Activated T-helper 1 cell treated with anti-CD3 and anti-CD28 coated beads, Interleukin-12 subunit alpha, Interleukin-12 subunit beta, Interleukin-2, Interleukin-4 antibody, amounts not matched to agents 30 ng/mL and 10 ng/mL and 1 ng/mL, durations not matched to agents 14 hours and 24 hours and 36 hours (primary cell): Measurements from ENCODE around the gene TMEM245. TPM values are rescaled to one million over a fixed set of nuclear protein-coding genes. Genes with fewer than 3 reads are reported as not detected.
A peak's percentile ranks its signal among the peaks of the same experiment; 100 is the strongest.

ENCODE experiments used
- DNase-seq: peaks from one replicate; pipeline ENCODE4 v3.0.0; 2021; ENCODE audit warnings: low spot score
- H3K27ac Mint-ChIP-seq: one replicate; pipeline ENCODE4 v1.8.0; 2021; ENCODE audit warnings: mild to moderate bottlenecking, mixed read lengths
- H3K27me3 Mint-ChIP-seq: one replicate; pipeline ENCODE4 v1.8.0; 2022; ENCODE audit warnings: mild to moderate bottlenecking, moderate library complexity, mixed read lengths; ENCODE audit not compliant: insufficient read depth
- H3K36me3 Mint-ChIP-seq: one replicate; pipeline ENCODE4 v1.8.0; 2021; ENCODE audit warnings: low read depth, mixed read lengths
- H3K4me1 Mint-ChIP-seq: one replicate; pipeline ENCODE4 v1.8.0; 2021; ENCODE audit warnings: low read depth, mixed read lengths
- H3K4me3 Mint-ChIP-seq: one replicate; pipeline ENCODE4 v1.8.0; 2021; ENCODE audit warnings: mild to moderate bottlenecking, moderate library complexity, mixed read lengths
- H3K9me3 Mint-ChIP-seq: one replicate; pipeline ENCODE4 v1.8.0; 2021; ENCODE audit warnings: mixed read lengths
- intact Hi-C: fragments of 100-400 bp; cut with micrococcal nuclease; formaldehyde crosslinking; loops from one replicate; pipeline ENCODE4 v1.15.1; 2024
- total RNA-seq: library from RNA; stranded (reverse); gene quantifications from 2 replicates; pipeline ENCODE4 v1.2.3, GENCODE V29; 2022

Gene TMEM245
- total RNA-seq, 1 donor from 2014 or later: 26.9 TPM

- intact Hi-C loops: loop anchor here (1.0 kb wide), 3 partner anchors 9 to 79 kb away; partner anchors contain the start of gene CTNNAL1
- Mint-ChIP-seq H3K4me3 (no peak overlapping the region), H3K9me3 (no peaks in the 10 kb centered on the region), H3K27me3 (no peaks in the 10 kb centered on the region), H3K4me1 (peaks cover 52% of the 10 kb centered on the region), H3K27ac (peak overlapping the region; percentile 82), H3K36me3 (peaks cover 57% of the 10 kb centered on the region)
- no peak for DNase-seq
Observed at GRCh38 chr9:109092587-109092986, 27.2 kb downstream of the TMEM245 start.

DNA sequence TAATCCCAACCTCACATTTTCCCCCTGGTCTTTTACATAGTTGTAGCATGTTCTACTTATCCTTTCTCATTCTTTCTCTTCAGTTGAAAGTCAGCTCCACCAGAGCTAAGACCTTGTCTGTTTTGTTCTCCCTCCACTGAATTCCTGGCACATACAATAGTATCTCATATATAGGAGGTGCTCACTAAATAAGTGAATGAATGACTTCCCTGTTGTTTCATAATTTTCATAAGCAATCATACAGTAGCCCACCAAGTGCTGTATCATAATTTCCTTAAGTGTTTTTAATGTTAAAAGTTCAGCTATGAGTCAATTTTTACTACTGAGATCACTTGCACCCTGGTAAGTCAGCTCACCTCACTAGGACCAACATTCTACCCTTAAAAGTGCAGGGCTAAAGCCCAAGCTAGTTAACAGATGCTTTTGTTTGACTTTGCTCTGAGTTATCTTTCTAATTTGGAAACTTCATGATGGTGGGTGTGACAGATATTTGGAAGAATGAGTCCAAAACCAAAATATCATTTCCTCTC is 27.6 kb downstream of the TMEM245 start:
- no peak overlapping the region for H3K4me3 Mint-ChIP-seq
- H3K27ac Mint-ChIP-seq: peak overlapping the region; percentile 82
- no peaks in the 10 kb centered on the region for H3K9me3 Mint-ChIP-seq
- no peaks in the 10 kb centered on the region for H3K27me3 Mint-ChIP-seq
- intact Hi-C loops: loop anchor here (1.0 kb wide), 3 partner anchors 9 to 79 kb away; partner anchors contain the start of gene CTNNAL1
- peaks cover 47% of the 10 kb centered on the region for H3K4me1 Mint-ChIP-seq
- H3K36me3 Mint-ChIP-seq: peaks cover 56% of the 10 kb centered on the region
- no peak for DNase-seq

DNA sequence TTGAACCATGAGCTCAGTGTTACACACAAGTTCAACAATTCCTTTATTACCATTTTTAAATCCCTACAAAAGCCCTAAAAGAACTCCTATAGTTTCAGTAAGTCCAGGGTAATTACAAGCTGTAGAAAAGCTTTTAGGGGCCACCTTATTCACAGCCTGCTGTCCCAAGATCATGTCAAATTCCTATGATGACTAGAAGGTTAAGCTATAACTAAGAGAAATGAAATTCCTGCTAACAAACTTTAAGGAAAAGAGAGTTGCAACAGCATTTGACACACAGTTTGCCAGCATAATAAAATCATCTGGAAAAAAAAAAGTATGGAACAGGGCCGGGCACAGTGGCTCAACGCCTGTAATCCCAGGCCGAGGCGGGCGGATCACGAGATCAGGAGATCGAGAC is 31.5 kb downstream of the TMEM245 start:
- Mint-ChIP-seq H3K36me3 (peaks cover 41% of the 10 kb centered on the region), H3K27ac (no peak overlapping the region), H3K27me3 (no peaks in the 10 kb centered on the region), H3K9me3 (no peaks in the 10 kb centered on the region), H3K4me3 (no peak overlapping the region), H3K4me1 (peaks cover 24% of the 10 kb centered on the region)
- no peak for DNase-seq
- intact Hi-C loops: no loop called here

GRCh38 chr9:109087795-109088194 is 32.0 kb downstream of the TMEM245 start:
- intact Hi-C loops: no loop called here
- peaks cover 19% of the 10 kb centered on the region for H3K4me1 Mint-ChIP-seq

DNA sequence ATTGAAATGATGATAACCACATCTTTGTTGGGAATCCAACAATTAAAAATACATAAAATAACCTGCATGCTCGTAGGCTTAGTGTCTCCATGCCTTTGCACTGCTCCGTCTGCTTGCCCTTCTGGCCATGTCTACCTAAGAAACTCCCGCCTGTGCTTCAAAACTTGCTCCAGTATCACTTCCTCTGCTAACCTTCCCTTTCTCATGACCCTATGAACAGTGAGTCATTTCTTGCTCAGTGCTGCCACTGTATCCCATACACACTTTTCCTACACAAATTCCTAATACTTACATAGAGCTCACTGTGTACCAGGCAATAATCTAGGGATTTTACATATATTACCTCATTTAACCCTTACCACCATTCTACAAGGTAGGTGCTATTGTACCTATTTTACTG is 33.5 kb downstream of the TMEM245 start:
- peaks cover 8% of the 10 kb centered on the region for H3K4me1 Mint-ChIP-seq
- peaks cover 35% of the 10 kb centered on the region for H3K36me3 Mint-ChIP-seq
- H3K27ac Mint-ChIP-seq: no peak overlapping the region
- H3K9me3 Mint-ChIP-seq: no peaks in the 10 kb centered on the region
- H3K4me3 Mint-ChIP-seq: no peak overlapping the region
- no peaks in the 10 kb centered on the region for H3K27me3 Mint-ChIP-seq
- no peak for DNase-seq
- intact Hi-C loops: no loop called here

More at GRCh38 chr9:109087795-109088194, 32.0 kb downstream of the TMEM245 start:
- Mint-ChIP-seq H3K9me3 (no peaks in the 10 kb centered on the region), H3K27ac (peak overlapping the region; percentile 10), H3K36me3 (peaks cover 40% of the 10 kb centered on the region), H3K4me3 (no peak overlapping the region), H3K27me3 (no peaks in the 10 kb centered on the region)
- DNase-seq: no peak

- intact Hi-C loops: no loop called here
- peaks cover 31% of the 10 kb centered on the region for H3K36me3 Mint-ChIP-seq
Observed at GRCh38 chr9:109085510-109085909, 34.2 kb downstream of the TMEM245 start.

DNA sequence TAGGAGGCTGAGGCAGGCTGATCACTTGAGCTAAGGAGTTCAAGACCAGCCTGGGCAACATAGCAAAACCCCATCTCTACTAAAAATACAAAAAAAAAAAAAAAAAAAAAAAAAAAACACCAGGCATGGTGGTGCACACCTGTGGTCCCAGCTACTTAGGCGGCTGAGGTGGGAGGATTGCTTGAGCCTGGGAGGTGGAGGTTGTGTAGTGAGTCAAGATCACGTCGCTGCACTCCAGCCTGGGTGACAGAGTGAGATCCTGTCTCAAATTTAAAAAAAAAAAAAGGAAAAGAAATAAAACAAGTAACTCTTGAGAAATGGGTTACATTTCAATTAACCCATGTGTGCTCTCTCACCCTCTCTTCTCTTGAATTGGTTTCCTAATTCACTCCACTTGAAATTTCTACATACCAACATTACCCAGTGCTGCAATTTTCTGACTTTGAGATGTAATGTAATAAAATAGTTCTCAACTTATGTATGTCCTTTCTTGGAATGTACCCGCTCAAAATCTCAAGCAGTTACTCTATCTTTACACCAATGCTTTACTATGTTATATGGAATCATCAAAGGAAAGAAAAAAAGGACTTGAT is 35.8 kb downstream of the TMEM245 start:
- H3K27ac Mint-ChIP-seq: no peak overlapping the region
- no peak for DNase-seq
- no peak overlapping the region for H3K4me3 Mint-ChIP-seq
- peaks cover 36% of the 10 kb centered on the region for H3K36me3 Mint-ChIP-seq
- H3K27me3 Mint-ChIP-seq: no peaks in the 10 kb centered on the region
- peaks cover 8% of the 10 kb centered on the region for H3K4me1 Mint-ChIP-seq
- no peaks in the 10 kb centered on the region for H3K9me3 Mint-ChIP-seq
- intact Hi-C loops: no loop called here

More at GRCh38 chr9:109085510-109085909, 34.2 kb downstream of the TMEM245 start:
- DNase-seq: no peak
- peaks cover 8% of the 10 kb centered on the region for H3K4me1 Mint-ChIP-seq
- no peaks in the 10 kb centered on the region for H3K27me3 Mint-ChIP-seq
- H3K27ac Mint-ChIP-seq: no peak overlapping the region
- H3K4me3 Mint-ChIP-seq: no peak overlapping the region
- H3K9me3 Mint-ChIP-seq: no peaks in the 10 kb centered on the region

DNA sequence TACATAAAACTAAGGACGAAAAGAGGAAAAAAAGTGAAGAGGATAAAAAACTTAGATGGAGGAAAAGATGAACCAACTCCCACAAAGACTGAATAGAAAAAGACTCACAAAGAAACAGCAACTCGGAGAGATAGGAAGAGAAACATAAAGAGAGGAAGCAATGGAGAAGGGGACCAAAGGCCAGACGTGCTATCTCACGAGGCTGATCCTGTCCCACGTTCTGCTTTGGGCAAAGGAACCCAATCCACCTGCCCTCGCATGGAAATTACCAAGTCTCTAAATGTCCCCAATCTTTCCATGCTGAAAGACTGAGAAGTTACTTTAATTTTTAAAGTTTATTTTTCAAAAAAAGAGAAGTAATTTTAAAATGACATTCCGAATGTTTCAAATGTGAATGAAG is 36.6 kb downstream of the TMEM245 start:
- no peaks in the 10 kb centered on the region for H3K9me3 Mint-ChIP-seq
- peaks cover 41% of the 10 kb centered on the region for H3K36me3 Mint-ChIP-seq
- peaks cover 8% of the 10 kb centered on the region for H3K4me1 Mint-ChIP-seq
- H3K27me3 Mint-ChIP-seq: no peaks in the 10 kb centered on the region
- H3K4me3 Mint-ChIP-seq: no peak overlapping the region
- no peak for DNase-seq
- intact Hi-C loops: no loop called here
- H3K27ac Mint-ChIP-seq: no peak overlapping the region

DNA sequence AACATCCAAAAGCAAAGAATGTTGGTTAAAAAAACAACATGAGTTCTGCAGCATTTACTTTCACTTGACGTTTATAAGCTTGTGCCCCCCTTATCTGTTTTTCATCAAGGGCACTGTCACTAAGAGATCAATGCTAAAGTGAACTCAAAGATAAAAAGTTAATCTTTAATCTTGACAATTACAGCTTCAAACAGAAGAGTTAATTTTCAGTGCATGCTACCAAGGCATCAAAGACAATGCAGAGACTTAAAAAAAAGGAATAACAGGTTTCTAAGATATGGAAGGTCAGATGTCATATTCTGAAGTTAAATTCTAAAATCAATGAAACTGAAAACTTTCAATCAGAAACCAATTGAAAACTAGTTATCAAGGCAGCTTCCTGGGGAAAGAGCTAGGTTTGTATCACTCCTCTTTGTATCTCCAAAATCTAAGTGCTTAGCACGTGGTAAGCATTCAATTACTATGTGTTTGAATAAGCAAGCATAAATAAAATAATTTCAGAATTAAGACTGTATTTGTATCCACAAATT is 37.6 kb downstream of the TMEM245 start:
- DNase-seq: no peak
- intact Hi-C loops: no loop called here
- H3K27ac Mint-ChIP-seq: no peak overlapping the region
- H3K4me3 Mint-ChIP-seq: no peak overlapping the region
- H3K36me3 Mint-ChIP-seq: peaks cover 42% of the 10 kb centered on the region
- H3K27me3 Mint-ChIP-seq: no peaks in the 10 kb centered on the region
- peaks cover 8% of the 10 kb centered on the region for H3K4me1 Mint-ChIP-seq
- H3K9me3 Mint-ChIP-seq: no peaks in the 10 kb centered on the region

DNA sequence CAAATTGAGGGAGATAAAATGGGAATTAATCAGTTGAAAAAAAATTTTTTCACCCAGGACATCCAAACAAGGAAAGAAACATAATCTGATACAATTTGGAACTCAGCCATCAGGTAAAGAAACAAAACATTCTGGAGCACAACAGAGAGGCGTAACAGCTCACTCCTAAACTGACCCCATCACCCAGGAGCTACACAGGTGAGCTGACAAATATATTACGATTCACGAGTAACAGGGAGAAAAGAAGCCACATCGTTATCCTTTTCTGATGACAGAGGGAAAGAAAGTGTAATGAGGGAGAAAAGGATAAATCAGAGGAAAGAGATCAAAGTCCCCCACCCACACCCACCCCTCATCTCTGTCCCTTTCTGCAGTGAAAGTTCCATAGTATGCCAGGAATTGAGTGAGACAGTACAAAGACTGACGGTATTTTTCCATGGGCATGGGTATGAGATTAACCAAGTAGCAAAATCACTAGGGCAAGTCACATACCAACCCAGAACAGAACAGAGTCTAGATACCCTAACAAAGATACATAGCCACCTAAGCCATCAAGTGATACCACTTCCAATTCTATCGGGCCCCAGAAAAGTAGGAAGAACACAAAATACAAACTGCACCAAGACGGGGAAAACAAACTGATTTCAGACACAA is 45.4 kb downstream of the TMEM245 start:
- H3K9me3 Mint-ChIP-seq: no peaks in the 10 kb centered on the region
- peaks cover 35% of the 10 kb centered on the region for H3K36me3 Mint-ChIP-seq
- peak overlapping the region; percentile 67 for H3K27ac Mint-ChIP-seq

DNA sequence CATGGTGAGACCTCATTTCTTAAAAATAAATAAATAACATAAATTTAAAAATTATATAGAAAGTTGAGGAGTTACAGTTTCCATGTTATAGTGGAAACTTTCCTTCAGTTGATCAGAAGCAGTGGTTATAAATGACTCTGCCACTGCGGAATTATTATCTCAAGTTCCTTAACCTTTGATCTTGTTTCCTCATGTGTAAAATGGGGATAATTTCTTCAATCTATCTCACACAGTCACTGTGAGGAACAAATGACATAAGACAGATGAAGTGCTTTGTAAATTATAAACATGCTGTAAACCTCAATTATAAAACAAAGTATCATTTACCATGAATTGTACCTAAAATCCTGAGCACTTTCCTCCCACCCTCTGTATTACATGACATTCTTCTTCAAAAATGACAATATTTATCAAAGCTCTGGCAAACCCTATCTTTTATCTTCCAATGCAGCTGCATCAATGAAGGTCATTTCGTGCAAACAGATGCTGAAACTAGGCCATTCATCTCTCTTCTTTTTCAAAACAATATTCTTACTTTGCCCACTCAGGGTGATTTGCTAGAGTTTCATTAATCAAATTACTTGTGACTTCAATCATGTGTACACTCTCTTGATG is 46.8 kb downstream of the TMEM245 start:
- intact Hi-C loops: no loop called here
- H3K27ac Mint-ChIP-seq: no peak overlapping the region
- peaks cover 10% of the 10 kb centered on the region for H3K4me1 Mint-ChIP-seq

More for the DNA sequence above, 45.4 kb downstream of the TMEM245 start:
- no peak for DNase-seq
- Mint-ChIP-seq H3K27me3 (no peaks in the 10 kb centered on the region), H3K4me3 (no peak overlapping the region), H3K4me1 (peaks cover 10% of the 10 kb centered on the region)
- intact Hi-C loops: no loop called here

DNA sequence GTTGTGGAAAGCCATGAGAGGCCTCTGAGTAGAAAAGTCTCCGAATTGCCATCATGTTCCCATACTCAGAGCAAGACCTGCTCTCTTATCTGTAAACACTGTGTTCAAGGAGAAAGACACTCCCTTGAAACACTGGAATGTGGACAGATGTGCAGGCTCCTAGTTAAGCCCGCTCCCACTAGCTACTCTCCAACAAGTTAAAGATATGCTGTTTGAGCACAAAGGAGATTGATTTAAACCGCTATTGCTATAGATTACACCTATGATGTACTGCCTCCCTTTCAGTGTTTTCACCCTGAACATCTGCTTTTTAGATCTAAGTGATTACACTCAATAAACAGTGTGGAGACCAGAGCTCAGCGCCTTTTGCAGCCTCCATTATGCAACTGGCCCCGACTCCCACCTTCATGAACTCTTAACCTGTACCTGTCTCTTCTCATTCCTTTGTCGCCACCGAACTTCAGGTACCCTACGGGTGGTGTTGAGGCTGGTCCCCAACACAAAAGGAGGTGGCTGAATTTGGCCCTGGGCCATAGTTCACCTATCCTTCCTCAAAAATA is 47.5 kb downstream of the TMEM245 start:
- DNase-seq: no peak
- Mint-ChIP-seq H3K27me3 (no peaks in the 10 kb centered on the region), H3K27ac (no peak overlapping the region), H3K4me1 (peaks cover 10% of the 10 kb centered on the region), H3K9me3 (no peaks in the 10 kb centered on the region), H3K36me3 (peaks cover 28% of the 10 kb centered on the region), H3K4me3 (no peak overlapping the region)
- intact Hi-C loops: no loop called here

More for the DNA sequence above, 46.8 kb downstream of the TMEM245 start:
- H3K9me3 Mint-ChIP-seq: no peaks in the 10 kb centered on the region
- peaks cover 24% of the 10 kb centered on the region for H3K36me3 Mint-ChIP-seq
- no peak overlapping the region for H3K4me3 Mint-ChIP-seq
- DNase-seq: no peak
- H3K27me3 Mint-ChIP-seq: no peaks in the 10 kb centered on the region
